HepG2 (cell line): ENCODE measurements around the gene VPS26B. TPM values are rescaled to one million over a fixed set of nuclear protein-coding genes. Genes with fewer than 3 reads are reported as not detected.

Experiments used
- ATAC-seq: fragments of 200-7000 bp; cut with Tn5 transposase; 3 replicates; pipeline ENCODE4 v1.9.1; 2020; ENCODE audit warnings: mild to moderate bottlenecking, moderate library complexity
- BruUV-seq: library from RNA; stranded (reverse); fragments of 400-500 nt; replicated peaks from 2 replicates; lab custom pipeline; 2021; lab: Mats Ljungman, UMichigan
- CTCF ChIA-PET: fragments of 300-600 bp; formaldehyde crosslinking; extraction: SDS; loops from one replicate; lab custom pipeline; 2021; ENCODE audit warnings: low total read pairs, inconsistent platforms, low intra/inter-chr PET ratio; lab: Yijun Ruan, JAX
- POLR2A ChIA-PET: fragments of 350-600 bp; sonication (Branson Sonifier 250); formaldehyde crosslinking; loops from one replicate; lab custom pipeline; 2020; ENCODE audit warnings: antibody characterized with exemption, inconsistent platforms; lab: Yijun Ruan, JAX
- DNase-seq: peaks from one replicate; pipeline ENCODE4 v3.0.0-alpha.2; 2015; ENCODE audit warnings: low spot score
- FAIRE-seq: peaks from 3 replicates; lab custom pipeline; 2011; peaks lifted over from hg19 to GRCh38; lab: Jason Lieb, UNC
- H2AFZ ChIP-seq: one replicate; pipeline ENCODE4 v1.6.1; 2011; ENCODE audit warnings: low read length, inconsistent platforms
- H3K27ac ChIP-seq: fragments of 300-600 bp; 3 replicates; pipeline ENCODE4 v1.8.0; 2011; ENCODE audit warnings: mixed run types, mild to moderate bottlenecking, mixed read lengths, low read length, inconsistent platforms; ENCODE audit not compliant: insufficient read depth; ENCODE audit errors: extremely low read length
- H3K27me3 ChIP-seq, 2 experiments: fragments of 200-600 bp in 1 of 2; 2 replicates in 1 of 2; 3 replicates in 1 of 2; pipeline versions ENCODE4 v1.6.0 to v1.8.0; 2011; ENCODE audit warnings: low read length in 2 of 2, mild to moderate bottlenecking in 2 of 2, moderate library complexity in 2 of 2, inconsistent platforms in 1 of 2; ENCODE audit not compliant: insufficient read depth in 2 of 2, control insufficient read depth in 1 of 2
- H3K36me3 ChIP-seq, 2 experiments: fragments of 200-600 bp in 1 of 2; replicated peaks in 1 of 2; 2 replicates in 1 of 2; 3 replicates in 1 of 2; pipeline versions ENCODE4 v1.5.1 to v1.8.0; 2011; ENCODE audit warnings: low read length in 2 of 2, inconsistent platforms in 1 of 2; ENCODE audit not compliant: insufficient read depth in 2 of 2, control insufficient read depth in 1 of 2
- H3K4me1 ChIP-seq: 2 replicates; pipeline ENCODE4 v1.5.1; 2012; ENCODE audit warnings: low read length, inconsistent platforms; ENCODE audit not compliant: insufficient read depth
- H3K4me2 ChIP-seq: 2 replicates; pipeline ENCODE4 v1.6.0; 2011; ENCODE audit warnings: low read depth, low read length, inconsistent platforms
- H3K4me3 ChIP-seq, 3 experiments: fragments of 200-600 bp in 1 of 3; sonication (generic), shearing (Covaris generic) in 1 of 3; replicated peaks in 1 of 3; 2 replicates each; pipeline ENCODE4 v1.5.1; 2011 to 2016; ENCODE audit warnings: low read length in 3 of 3, inconsistent platforms in 2 of 3, low read depth in 2 of 3, mild to moderate bottlenecking in 2 of 3, control low read depth in 1 of 3, mixed read lengths in 1 of 3; ENCODE audit not compliant: insufficient read depth in 1 of 3
- H3K79me2 ChIP-seq: one replicate; pipeline ENCODE4 v1.6.1; 2011; ENCODE audit warnings: low read length, inconsistent platforms; ENCODE audit not compliant: insufficient read depth
- H3K9ac ChIP-seq: 2 replicates; pipeline ENCODE4 v1.6.0; 2011; ENCODE audit warnings: mild to moderate bottlenecking, low read depth, low read length, inconsistent platforms; ENCODE audit not compliant: insufficient read depth
- H3K9me3 ChIP-seq: 2 replicates; pipeline ENCODE4 v1.5.1; 2012; ENCODE audit warnings: mild to moderate bottlenecking, low read length
- H4K20me1 ChIP-seq: 2 replicates; pipeline ENCODE4 v1.6.0; 2011; ENCODE audit warnings: inconsistent platforms, mild to moderate bottlenecking, low read length, moderate library complexity; ENCODE audit not compliant: insufficient read depth
- CHCHD3 ChIP-seq: sonication (generic); formaldehyde crosslinking; IDR thresholded peaks from 2 replicates; pipeline ENCODE4 v1.8.0; 2022; ENCODE audit warnings: mild to moderate bottlenecking, missing genetic modification reagents, moderate library complexity
- CTCF ChIP-seq: sonication (generic); formaldehyde crosslinking; IDR thresholded peaks from 2 replicates; pipeline ENCODE4 v1.5.0; 2020; ENCODE audit warnings: mild to moderate bottlenecking, missing genetic modification reagents, moderate library complexity
- ETV5 ChIP-seq: IDR thresholded peaks from 2 replicates; pipeline ENCODE4 v1.6.1; 2018; ENCODE audit warnings: missing biosample characterization, missing genetic modification reagents, inconsistent platforms, borderline replicate concordance
- GATAD2A ChIP-seq: IDR thresholded peaks from 2 replicates; pipeline ENCODE4 v1.6.1; 2016
- HOXD1 ChIP-seq: sonication (generic); formaldehyde crosslinking; IDR thresholded peaks from 2 replicates; pipeline ENCODE4 v1.5.0; 2020; ENCODE audit warnings: missing genetic modification reagents
- KLF16 ChIP-seq, 2 experiments: sonication (generic) in 1 of 2; formaldehyde crosslinking in 1 of 2; IDR thresholded peaks; 2 replicates each; pipeline versions ENCODE4 v1.6.1 to v1.8.0; 2016 to 2023; ENCODE audit warnings: missing genetic modification reagents in 2 of 2, missing compliant biosample characterization in 1 of 2
- MED13 ChIP-seq: sonication (generic); formaldehyde crosslinking; IDR thresholded peaks from 2 replicates; pipeline ENCODE4 v1.5.0; 2020; ENCODE audit warnings: missing genetic modification reagents
- MLXIP ChIP-seq: sonication (generic); formaldehyde crosslinking; IDR thresholded peaks from 2 replicates; pipeline ENCODE4 v1.9.0; 2021; ENCODE audit warnings: missing genetic modification reagents, borderline replicate concordance
- PHB2 ChIP-seq: fragments of 450-650 bp; IDR thresholded peaks from 2 replicates; pipeline ENCODE4 v1.6.1; 2018; ENCODE audit not compliant: partially characterized antibody
- RBFOX2 ChIP-seq: fragments of 200-400 bp; formaldehyde crosslinking; IDR thresholded peaks from 2 replicates; pipeline ENCODE4 v1.6.1; 2017; ENCODE audit warnings: low read depth, mild to moderate bottlenecking, low read length
- XRCC5 ChIP-seq: fragments of 200-400 bp; formaldehyde crosslinking; optimal IDR thresholded peaks from 2 replicates; pipeline ENCODE3; 2017; ENCODE audit warnings: mild to moderate bottlenecking, low read length
- ZNF589 ChIP-seq: sonication (generic); formaldehyde crosslinking; conservative IDR thresholded peaks from 2 replicates; pipeline ENCODE4 v1.8.0; 2022; ENCODE audit warnings: mild to moderate bottlenecking, moderate library complexity, missing genetic modification reagents
- ZNF674 ChIP-seq: sonication (generic); formaldehyde crosslinking; IDR thresholded peaks from 2 replicates; pipeline ENCODE4 v1.5.0; 2020; ENCODE audit warnings: low read depth, mild to moderate bottlenecking, missing genetic modification reagents
- ZNF768 ChIP-seq: sonication (generic); formaldehyde crosslinking; IDR thresholded peaks from 2 replicates; pipeline ENCODE4 v1.4.0; 2020; ENCODE audit warnings: missing genetic modification reagents
- ZSCAN9 ChIP-seq: IDR thresholded peaks from 2 replicates; pipeline ENCODE4 v1.6.1; 2016; ENCODE audit warnings: borderline replicate concordance
- WGBS: methylation state at CpG from one replicate; pipeline ENCODE4 v1.1.6; 2017; ENCODE audit warnings: low lambda C conversion rate; 5-methylcytosine and 5-hydroxymethylcytosine counted together
- in situ Hi-C: cut with HindIII; loops from 2 replicates; pipeline ENCODE4 v1.10.0; 2017; ENCODE audit warnings: low pct_unique_long_range_greater_than_20kb; ENCODE audit not compliant: extremely low pct_ligation_motif_present
- intact Hi-C: fragments of 100-400 bp; cut with micrococcal nuclease; formaldehyde crosslinking; loops from one replicate; pipeline ENCODE4 v1.10.0; 2022; ENCODE audit not compliant: unreplicated experiment
- polyA plus RNA-seq, 8 experiments: library from polyadenylated mRNA; depleted of rRNA in 3 of 8; stranded (reverse) in 7 of 8; unstranded in 1 of 8; fragments of >200 nt; fragmentation: Illumina TruSeq in 4 of 8; extraction: Trizol in 4 of 8; gene quantifications; 2 replicates each; pipeline versions ENCODE4 v1.2.1 to v1.2.3, GENCODE V29; 2011 to 2016; ENCODE audit warnings: low read depth in 4 of 8, missing spikeins in 1 of 8, mixed read lengths in 1 of 8; ENCODE audit not compliant: insufficient read depth in 1 of 8
- total RNA-seq, 5 experiments: library from RNA; depleted of rRNA; stranded (reverse); fragments of >200 nt; fragmentation: Illumina TruSeq; extraction: Trizol; gene quantifications; 2 replicates each; pipeline ENCODE4 v1.2.3, GENCODE V29; 2016; ENCODE audit warnings: low read depth in 1 of 5

VPS26B gene
- total and polyA plus RNA-seq, 2 of the 13 experiments (the other 11 are each of a cell fraction or from before 2014, with no cell fraction given): 20.2 to 23.2 TPM

- Histone ChIP-seq H3K27me3 (no peaks in the 10 kb centered on the region), H4K20me1 (peaks cover 7% of the 10 kb centered on the region), H3K9ac (no peak overlapping the region), H3K9me3 (no peaks in the 10 kb centered on the region), H3K4me1 (peaks cover 34% of the 10 kb centered on the region), H3K27ac (no peak overlapping the region), H3K36me3 (peaks cover 3 to 4% of the 10 kb centered on the region in 2 experiments; a peak in 3 of 5 replicates), H3K4me3 (no peak overlapping the region), H3K4me2 (no peak overlapping the region), H2AFZ (no peak overlapping the region), H3K79me2 (peaks cover 12% of the 10 kb centered on the region)
- DNase-seq: no peak
- FAIRE-seq: no peak
- no TSS peak for BruUV-seq
- POLR2A ChIA-PET: no interaction called here
- intact Hi-C loops: no loop called here
- WGBS: 77% methylated on average over 10 of the region's 10 CpGs
- no peak for ATAC-seq
- CTCF ChIA-PET: no interaction called here
- TF ChIP-seq GATAD2A: no peak
- peak; percentile 55; the same call in 1 of the 2 replicates for TF ChIP-seq ZNF768
- TF ChIP-seq ETV5 (CRISPR knock-in tag): no peak
- in situ Hi-C loops: no loop called here
Observed at GRCh38 chr11:134231958-134232659, 7.6 kb downstream of the VPS26B start.

- no peak overlapping the region for H3K27ac ChIP-seq
- no peak for FAIRE-seq
- TF ChIP-seq KLF16 (CRISPR knock-in tag; IDR thresholded peaks at IDR 0.05): no peak
- no peak for TF ChIP-seq CHCHD3 (CRISPR knock-in tag)
- no peak for TF ChIP-seq HOXD1 (CRISPR knock-in tag)
- no peak for TF ChIP-seq RBFOX2
- TF ChIP-seq XRCC5: no peak
- no peak for TF ChIP-seq PHB2
- no peak for TF ChIP-seq ZNF589 (CRISPR knock-in tag)
- TF ChIP-seq ZSCAN9: no peak
- TF ChIP-seq MLXIP (CRISPR knock-in tag): no peak
- no peak for TF ChIP-seq CTCF (CRISPR knock-in tag)
- no peak for TF ChIP-seq MED13 (CRISPR knock-in tag)
- TF ChIP-seq ZNF674: no peak
Observed at GRCh38 chr11:134233729-134234179, 9.3 kb downstream of the VPS26B start.

More at GRCh38 chr11:134233729-134234179, 9.3 kb downstream of the VPS26B start:
- Histone ChIP-seq H3K36me3 (peaks cover 2 to 3% of the 10 kb centered on the region in 2 experiments; a peak in 2 of 5 replicates), H3K9me3 (no peaks in the 10 kb centered on the region), H3K9ac (no peak overlapping the region), H3K4me2 (no peak overlapping the region), H3K79me2 (peaks cover 8% of the 10 kb centered on the region), H3K27me3 (no peaks in the 10 kb centered on the region), H2AFZ (no peak overlapping the region), H3K4me3 (no peak overlapping the region), H4K20me1 (peaks cover 7% of the 10 kb centered on the region), H3K4me1 (peaks cover 26% of the 10 kb centered on the region)
- intact Hi-C loops (no loop called here), in situ Hi-C loops (no loop called here)
- ChIA-PET POLR2A (interaction anchor here (1.2 kb wide), 1 partner anchor 9 kb away, joined by 8 read pairs; the partner anchor contains the start of genes NCAPD3 and VPS26B), CTCF (no interaction called here)
- no TSS peak for BruUV-seq
- no peak for ATAC-seq
- 96% methylated on average over 4 of the region's 4 CpGs for WGBS
- no peak for DNase-seq
